Spleen (tissue), 7 donors: ENCODE data around the gene SMPDL3B.

Experiments
- POLR2AphosphoS5 ChIP-seq, 3 donors: sonication (generic); formaldehyde crosslinking; IDR thresholded peaks; one replicate each; pipeline ENCODE4 v1.5.1; 2017; ENCODE audit warnings: antibody characterized with exemption in 3 of 3
- TF ChIP-seq, protein P1 (sequence below), 11 experiments: fragments of 200-600 bp in 7 of 11; fragments of 450-650 bp in 4 of 11; sonication (generic) in 4 of 11; IDR thresholded peaks in 8 of 11; conservative IDR thresholded peaks in 3 of 11; 1 replicate in 7 of 11; 2 replicates in 4 of 11; pipeline versions ENCODE4 v1.4.0 to v1.8.0; 2016 to 2021; ENCODE audit warnings: antibody characterized with exemption in 11 of 11, inconsistent platforms in 4 of 11, mild to moderate bottlenecking in 1 of 11
- donor health status: DM: no; HTN: no; CAD: no; lungs with moderate emphysema.
- donor health status: DM: no; HTN: no; CAD: no.
- donor health status: DM: no; HTN: no; CAD: no.

DNA sequence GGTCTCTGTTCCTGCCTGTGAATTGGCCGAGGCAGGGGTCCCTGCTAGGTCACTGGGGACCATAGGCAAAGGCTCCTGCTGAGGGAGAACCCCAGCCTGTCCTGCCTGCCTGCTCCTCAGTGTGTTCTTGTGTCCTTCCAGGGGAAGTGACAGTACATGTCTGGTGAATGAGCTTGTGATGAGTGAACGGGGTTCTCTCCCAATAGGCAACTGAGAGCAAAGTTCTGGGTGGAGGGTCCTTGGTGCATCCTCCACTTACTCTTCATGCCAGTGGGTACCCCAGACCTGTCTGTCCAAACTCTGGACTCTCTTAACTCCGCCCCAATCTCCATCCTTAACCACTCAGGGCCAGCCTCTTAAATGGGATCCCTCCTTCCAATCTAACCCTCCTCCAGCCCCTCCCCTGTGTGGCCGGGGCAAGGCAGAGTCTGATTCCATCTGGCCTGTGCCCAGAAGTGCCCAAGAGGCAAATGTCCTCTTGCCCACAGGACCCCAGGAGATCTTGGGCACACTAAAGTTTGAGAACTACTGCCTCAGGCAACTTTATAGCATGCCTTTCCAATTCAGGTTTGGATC, 26.9 kb downstream of the SMPDL3B start:
- TF ChIP-seq, protein P1, sequence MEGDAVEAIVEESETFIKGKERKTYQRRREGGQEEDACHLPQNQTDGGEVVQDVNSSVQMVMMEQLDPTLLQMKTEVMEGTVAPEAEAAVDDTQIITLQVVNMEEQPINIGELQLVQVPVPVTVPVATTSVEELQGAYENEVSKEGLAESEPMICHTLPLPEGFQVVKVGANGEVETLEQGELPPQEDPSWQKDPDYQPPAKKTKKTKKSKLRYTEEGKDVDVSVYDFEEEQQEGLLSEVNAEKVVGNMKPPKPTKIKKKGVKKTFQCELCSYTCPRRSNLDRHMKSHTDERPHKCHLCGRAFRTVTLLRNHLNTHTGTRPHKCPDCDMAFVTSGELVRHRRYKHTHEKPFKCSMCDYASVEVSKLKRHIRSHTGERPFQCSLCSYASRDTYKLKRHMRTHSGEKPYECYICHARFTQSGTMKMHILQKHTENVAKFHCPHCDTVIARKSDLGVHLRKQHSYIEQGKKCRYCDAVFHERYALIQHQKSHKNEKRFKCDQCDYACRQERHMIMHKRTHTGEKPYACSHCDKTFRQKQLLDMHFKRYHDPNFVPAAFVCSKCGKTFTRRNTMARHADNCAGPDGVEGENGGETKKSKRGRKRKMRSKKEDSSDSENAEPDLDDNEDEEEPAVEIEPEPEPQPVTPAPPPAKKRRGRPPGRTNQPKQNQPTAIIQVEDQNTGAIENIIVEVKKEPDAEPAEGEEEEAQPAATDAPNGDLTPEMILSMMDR (IDR thresholded peaks at IDR 0.05 in 8 of 11, conservative IDR thresholded peaks at IDR 0.05 in 3 of 11), result no peak
- no peak for TF ChIP-seq POLR2AphosphoS5 (IDR thresholded peaks at IDR 0.05)
